Measurements from ENCODE around the gene TSSK3. TPM values are rescaled to one million over a fixed set of nuclear protein-coding genes. Genes with fewer than 3 reads are reported as not detected.

The TSSK3 gene
- total and polyA plus RNA-seq, 2 of the 8 experiments (the other 6 are each of a cell fraction or from before 2014, with no cell fraction given): 1.2 TPM

DNA sequence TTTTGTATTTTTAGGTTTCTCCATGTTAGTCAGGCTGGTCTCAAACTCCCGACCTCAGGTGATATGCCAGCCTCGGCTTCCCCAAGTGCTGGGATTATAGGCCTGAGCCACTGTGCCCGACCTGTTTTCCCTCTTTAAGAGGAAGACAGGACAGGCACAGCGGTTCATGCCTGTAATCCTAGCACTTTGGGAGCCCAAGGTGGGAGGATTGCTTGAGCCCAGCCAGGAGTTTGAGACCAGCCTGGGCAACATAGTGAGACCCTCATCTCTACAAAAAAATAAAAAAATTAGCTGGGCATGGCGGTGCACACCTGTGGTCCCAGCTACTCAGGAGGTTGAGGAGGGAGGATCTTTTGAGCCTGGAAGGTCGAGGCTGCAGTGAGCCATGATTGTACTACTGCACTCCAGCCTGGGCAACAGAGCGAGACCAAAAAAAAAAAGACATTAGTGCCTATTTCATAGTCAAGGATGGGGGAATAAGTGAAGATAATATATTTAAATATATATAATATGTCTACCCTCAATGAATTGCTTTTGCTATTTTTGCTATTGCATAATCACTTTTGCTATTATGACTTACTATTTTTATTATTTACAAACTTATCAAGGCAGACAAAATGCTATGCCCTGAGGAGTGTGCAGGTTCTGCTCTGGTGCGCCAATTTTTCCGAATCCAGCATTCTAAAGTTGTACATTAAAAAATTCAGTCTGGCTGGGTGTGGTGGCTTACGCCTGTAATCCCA, 44.0 kb upstream of the TSSK3 start (continued):
- TF ChIP-seq, protein P1, sequence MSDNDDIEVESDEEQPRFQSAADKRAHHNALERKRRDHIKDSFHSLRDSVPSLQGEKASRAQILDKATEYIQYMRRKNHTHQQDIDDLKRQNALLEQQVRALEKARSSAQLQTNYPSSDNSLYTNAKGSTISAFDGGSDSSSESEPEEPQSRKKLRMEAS (IDR thresholded peaks at IDR 0.05): no peak
- TF ChIP-seq SP2 (IDR thresholded peaks at IDR 0.05; ENCODE audit: low read length): no peak

Data from H1 (cell line).